Skeletal muscle tissue (tissue), 4 donors: ENCODE data around the gene MED12. TPM values are rescaled to one million over a fixed set of nuclear protein-coding genes. Genes with fewer than 3 reads are reported as not detected.

Source experiments
- H3K27ac ChIP-seq: one replicate; pipeline ENCODE4 v1.7.0; 2013; ENCODE audit warnings: mild to moderate bottlenecking, low read depth, low read length, inconsistent platforms
- H3K27me3 ChIP-seq, 3 donors: one replicate each; pipeline ENCODE4 v1.7.0; 2013; ENCODE audit warnings: low read length in 3 of 3; ENCODE audit not compliant: control insufficient read depth in 3 of 3, insufficient read depth in 3 of 3
- H3K36me3 ChIP-seq, 3 donors: one replicate each; pipeline ENCODE4 v1.7.0; 2013; ENCODE audit warnings: low read length in 3 of 3; ENCODE audit not compliant: control insufficient read depth in 3 of 3, insufficient read depth in 3 of 3
- H3K4me1 ChIP-seq, 3 donors: one replicate each; pipeline ENCODE4 v1.7.0; 2013; ENCODE audit warnings: low read length in 3 of 3, mild to moderate bottlenecking in 3 of 3; ENCODE audit not compliant: control insufficient read depth in 3 of 3, insufficient read depth in 3 of 3
- H3K4me3 ChIP-seq, 3 donors: one replicate each; pipeline ENCODE4 v1.7.0; 2013; ENCODE audit warnings: low read length in 3 of 3
- H3K9ac ChIP-seq, 3 donors: one replicate each; pipeline ENCODE4 v1.7.0; 2013; ENCODE audit warnings: low read length in 3 of 3, mild to moderate bottlenecking in 3 of 3, moderate library complexity in 2 of 3, low read depth in 1 of 3
- H3K9me3 ChIP-seq, 3 donors: one replicate each; pipeline ENCODE4 v1.7.0; 2013; ENCODE audit warnings: low read length in 3 of 3; ENCODE audit not compliant: control insufficient read depth in 3 of 3
- total RNA-seq: library from RNA; depleted of rRNA; stranded (reverse); fragments of >200 nt; gene quantifications from one replicate; pipeline ENCODE4 v1.2.3, GENCODE V29; 2014
- donor health status: Osteomylitis.

The MED12 gene
- total RNA-seq, 1 donor from 2014 or later, result 37.6 TPM

GRCh38 chrX:71154641-71155040 lies 36.2 kb downstream of the MED12 start:
- H3K27me3 ChIP-seq, result peaks cover 0 to 7% (median 0%) of the 10 kb centered on the region in 3 donors
- H3K36me3 ChIP-seq, result no peaks in the 10 kb centered on the region
- no peak overlapping the region for H3K27ac ChIP-seq
- no peak overlapping the region for H3K9ac ChIP-seq
- H3K9me3 ChIP-seq, result no peaks in the 10 kb centered on the region
- no peak overlapping the region for H3K4me3 ChIP-seq
- no peaks in the 10 kb centered on the region for H3K4me1 ChIP-seq

- Histone ChIP-seq H3K4me1 (no peaks in the 10 kb centered on the region), H3K4me3 (no peak overlapping the region), H3K9ac (no peak overlapping the region), H3K36me3 (no peaks in the 10 kb centered on the region), H3K27ac (no peak overlapping the region), H3K27me3 (peaks cover 0 to 7% (median 0%) of the 10 kb centered on the region in 3 donors), H3K9me3 (no peaks in the 10 kb centered on the region)
These were observed 40.2 kb downstream of the MED12 start for GRCh38 chrX:71158603-71159002.

GRCh38 chrX:71159335-71159734 lies 40.9 kb downstream of the MED12 start:
- Histone ChIP-seq H3K9me3 (no peaks in the 10 kb centered on the region), H3K4me3 (no peak overlapping the region)

GRCh38 chrX:71160475-71160874 lies 42.1 kb downstream of the MED12 start:
- Histone ChIP-seq H3K36me3 (no peaks in the 10 kb centered on the region), H3K27ac (no peak overlapping the region), H3K27me3 (peaks cover 0 to 5% (median 0%) of the 10 kb centered on the region in 3 donors), H3K4me1 (no peaks in the 10 kb centered on the region), H3K9ac (no peak overlapping the region), H3K4me3 (no peak overlapping the region), H3K9me3 (no peaks in the 10 kb centered on the region)

More at GRCh38 chrX:71159335-71159734, 40.9 kb downstream of the MED12 start:
- H3K9ac ChIP-seq, result no peak overlapping the region
- H3K36me3 ChIP-seq, result no peaks in the 10 kb centered on the region
- H3K27me3 ChIP-seq, result peaks cover 0 to 7% (median 0%) of the 10 kb centered on the region in 3 donors
- no peaks in the 10 kb centered on the region for H3K4me1 ChIP-seq
- H3K27ac ChIP-seq, result no peak overlapping the region

- no peaks in the 10 kb centered on the region for H3K36me3 ChIP-seq
These were observed 44.6 kb downstream of the MED12 start for GRCh38 chrX:71162981-71163380.

DNA sequence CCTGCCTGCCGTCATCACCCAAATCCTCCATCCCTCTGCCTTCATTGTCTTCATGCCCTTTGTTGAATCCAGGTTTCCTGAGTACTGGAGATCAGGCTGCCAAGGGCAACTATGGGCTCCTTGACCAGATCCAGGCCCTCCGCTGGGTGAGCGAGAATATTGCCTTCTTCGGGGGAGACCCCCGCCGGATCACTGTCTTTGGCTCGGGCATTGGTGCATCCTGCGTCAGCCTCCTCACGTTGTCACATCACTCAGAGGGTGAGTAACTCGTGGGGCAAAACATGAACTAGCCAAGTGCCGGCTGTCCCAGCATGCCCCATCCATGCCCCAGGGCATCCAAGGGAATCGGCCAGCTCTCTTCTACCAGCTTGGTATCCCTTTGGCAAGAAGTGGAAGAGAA lies 45.7 kb downstream of the MED12 start:
- no peaks in the 10 kb centered on the region for H3K27me3 ChIP-seq
- H3K4me3 ChIP-seq, result no peak overlapping the region
- H3K36me3 ChIP-seq, result no peaks in the 10 kb centered on the region
- no peaks in the 10 kb centered on the region for H3K4me1 ChIP-seq
- no peak overlapping the region for H3K27ac ChIP-seq
- H3K9ac ChIP-seq, result no peak overlapping the region
- no peaks in the 10 kb centered on the region for H3K9me3 ChIP-seq

More at GRCh38 chrX:71162981-71163380, 44.6 kb downstream of the MED12 start:
- H3K9me3 ChIP-seq, result no peaks in the 10 kb centered on the region
- no peak overlapping the region for H3K27ac ChIP-seq
- no peak overlapping the region for H3K9ac ChIP-seq
- H3K27me3 ChIP-seq, result no peaks in the 10 kb centered on the region
- no peak overlapping the region for H3K4me3 ChIP-seq
- H3K4me1 ChIP-seq, result no peaks in the 10 kb centered on the region

- Histone ChIP-seq H3K9me3 (no peaks in the 10 kb centered on the region), H3K4me3 (no peak overlapping the region), H3K9ac (no peak overlapping the region), H3K27ac (no peak overlapping the region), H3K27me3 (no peaks in the 10 kb centered on the region), H3K36me3 (no peaks in the 10 kb centered on the region), H3K4me1 (no peaks in the 10 kb centered on the region)
These were observed 48.1 kb downstream of the MED12 start for GRCh38 chrX:71166461-71166860.

DNA sequence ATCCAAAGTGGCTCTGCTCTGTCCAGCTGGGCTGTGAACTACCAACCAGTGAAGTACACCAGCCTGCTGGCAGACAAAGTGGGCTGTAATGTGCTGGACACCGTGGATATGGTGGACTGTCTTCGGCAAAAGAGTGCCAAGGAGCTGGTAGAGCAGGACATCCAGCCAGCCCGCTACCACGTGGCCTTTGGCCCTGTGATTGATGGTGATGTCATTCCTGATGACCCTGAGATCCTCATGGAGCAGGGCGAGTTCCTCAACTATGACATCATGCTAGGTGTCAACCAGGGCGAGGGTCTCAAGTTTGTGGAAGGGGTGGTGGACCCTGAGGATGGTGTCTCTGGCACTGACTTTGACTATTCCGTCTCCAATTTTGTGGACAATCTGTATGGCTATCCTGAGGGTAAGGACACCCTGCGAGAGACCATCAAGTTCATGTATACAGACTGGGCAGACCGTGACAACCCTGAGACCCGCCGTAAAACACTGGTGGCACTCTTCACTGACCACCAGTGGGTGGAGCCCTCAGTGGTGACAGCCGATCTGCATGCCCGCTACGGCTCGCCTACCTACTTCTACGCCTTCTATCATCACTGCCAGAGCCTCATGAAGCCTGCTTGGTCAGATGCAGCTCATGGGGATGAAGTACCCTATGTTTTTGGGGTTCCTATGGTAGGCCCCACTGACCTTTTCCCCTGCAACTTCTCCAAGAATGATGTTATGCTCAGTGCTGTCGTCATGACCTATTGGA lies 48.8 kb downstream of the MED12 start:
- Histone ChIP-seq H3K36me3 (no peaks in the 10 kb centered on the region), H3K27me3 (no peaks in the 10 kb centered on the region), H3K9me3 (no peaks in the 10 kb centered on the region), H3K4me1 (no peaks in the 10 kb centered on the region), H3K4me3 (no peak overlapping the region), H3K27ac (no peak overlapping the region), H3K9ac (no peak overlapping the region)

DNA sequence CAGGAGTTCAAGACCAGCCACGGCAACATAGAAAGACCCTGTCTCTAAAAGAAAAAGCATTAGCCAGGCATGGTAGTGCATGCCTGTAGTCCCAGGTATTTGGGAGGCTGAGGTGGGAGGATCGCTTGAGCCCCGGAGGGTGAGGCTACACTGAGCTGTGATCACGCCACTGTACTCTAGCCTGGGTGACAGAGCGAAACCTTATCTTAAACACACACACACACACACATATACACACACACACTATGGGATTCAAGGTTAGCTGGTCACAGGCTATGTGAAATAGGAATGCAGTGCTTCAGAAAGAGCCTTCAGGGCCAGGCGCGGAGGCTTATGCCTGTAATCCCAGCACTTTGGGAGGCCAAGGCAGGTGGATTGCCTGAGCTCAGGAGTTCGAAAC lies 49.7 kb downstream of the MED12 start:
- Histone ChIP-seq H3K4me1 (no peaks in the 10 kb centered on the region), H3K36me3 (no peaks in the 10 kb centered on the region), H3K4me3 (no peak overlapping the region), H3K9ac (no peak overlapping the region), H3K9me3 (no peaks in the 10 kb centered on the region), H3K27ac (no peak overlapping the region), H3K27me3 (no peaks in the 10 kb centered on the region)

DNA sequence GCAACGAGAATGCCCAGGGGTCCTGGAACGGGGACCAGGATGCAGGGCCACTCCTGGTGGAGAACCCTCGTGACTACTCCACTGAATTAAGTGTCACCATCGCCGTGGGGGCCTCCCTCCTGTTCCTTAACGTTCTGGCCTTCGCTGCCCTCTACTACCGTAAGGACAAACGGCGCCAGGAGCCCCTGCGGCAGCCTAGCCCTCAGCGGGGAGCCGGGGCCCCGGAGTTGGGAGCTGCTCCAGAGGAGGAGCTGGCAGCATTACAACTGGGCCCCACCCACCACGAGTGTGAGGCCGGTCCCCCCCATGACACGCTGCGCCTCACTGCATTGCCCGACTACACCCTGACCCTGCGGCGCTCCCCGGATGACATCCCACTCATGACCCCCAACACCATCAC lies 51.2 kb downstream of the MED12 start:
- no peaks in the 10 kb centered on the region for H3K27me3 ChIP-seq
- H3K4me1 ChIP-seq, result no peaks in the 10 kb centered on the region
- no peak overlapping the region for H3K27ac ChIP-seq
- no peak overlapping the region for H3K9ac ChIP-seq
- no peaks in the 10 kb centered on the region for H3K9me3 ChIP-seq
- H3K36me3 ChIP-seq, result no peaks in the 10 kb centered on the region
- no peak overlapping the region for H3K4me3 ChIP-seq
